GM12878 (cell line): Measurements from ENCODE around the gene CBX2. TPM values are rescaled to one million over a fixed set of nuclear protein-coding genes. Genes with fewer than 3 reads are reported as not detected.

Experiments used
- ATF7 ChIP-seq: fragments of 450-650 bp; IDR thresholded peaks from 2 replicates; pipeline ENCODE4 v1.6.1; 2016; ENCODE audit warnings: low read depth, mild to moderate bottlenecking
- BHLHE40 ChIP-seq, 2 experiments: fragments of 450-650 bp in 1 of 2; IDR thresholded peaks; 2 replicates each; pipeline ENCODE4 v1.6.1; 2011 to 2017; ENCODE audit warnings: low read depth in 2 of 2, borderline replicate concordance in 1 of 2, improper control_type of control experiment in 1 of 2, low read length in 1 of 2, mild to moderate bottlenecking in 1 of 2
- BMI1 ChIP-seq: fragments of 450-650 bp; IDR thresholded peaks from 2 replicates; pipeline ENCODE4 v1.6.1; 2016; ENCODE audit warnings: mild to moderate bottlenecking, moderate library complexity, borderline replicate concordance
- EGR1 ChIP-seq, 2 experiments: IDR thresholded peaks; 1 replicate in 1 of 2; 2 replicates in 1 of 2; pipeline ENCODE4 v1.6.1; 2011 to 2012; ENCODE audit warnings: low read depth in 2 of 2, low read length in 2 of 2, borderline replicate concordance in 1 of 2, mild to moderate bottlenecking in 1 of 2, moderate library complexity in 1 of 2
- ELK1 ChIP-seq: IDR thresholded peaks from 2 replicates; pipeline ENCODE4 v1.6.1; 2012; ENCODE audit warnings: low read depth, low read length, improper control_type of control experiment
- EP300 ChIP-seq, 2 experiments: fragments of 150-350 bp in 1 of 2; IDR thresholded peaks; 2 replicates each; pipeline ENCODE4 v1.6.1; 2011 to 2012; ENCODE audit warnings: low read depth in 2 of 2, low read length in 2 of 2, borderline replicate concordance in 1 of 2, improper control_type of control experiment in 1 of 2, inconsistent platforms in 1 of 2; ENCODE audit not compliant: control insufficient read depth in 1 of 2
- ETV6 ChIP-seq, 2 experiments: fragments of 450-650 bp in 1 of 2; IDR thresholded peaks in 1 of 2; conservative IDR thresholded peaks in 1 of 2; 2 replicates each; pipeline ENCODE4 v1.6.1; 2014; ENCODE audit warnings: antibody characterized with exemption in 1 of 2, borderline replicate concordance in 1 of 2, low read depth in 1 of 2, mild to moderate bottlenecking in 1 of 2, moderate library complexity in 1 of 2
- JUND ChIP-seq: IDR thresholded peaks from 2 replicates; pipeline ENCODE4 v1.6.1; 2012; ENCODE audit warnings: low read depth, mild to moderate bottlenecking, low read length, improper control_type of control experiment, moderate library complexity
- KLF5 ChIP-seq: fragments of 450-650 bp; IDR thresholded peaks from 2 replicates; pipeline ENCODE4 v1.6.1; 2014; ENCODE audit warnings: mild to moderate bottlenecking; ENCODE audit not compliant: partially characterized antibody
- LARP7 ChIP-seq: fragments of 450-650 bp; IDR thresholded peaks from 2 replicates; pipeline ENCODE4 v1.6.1; 2017; ENCODE audit warnings: mild to moderate bottlenecking
- MXI1 ChIP-seq: fragments of 150-350 bp; IDR thresholded peaks from 2 replicates; pipeline ENCODE4 v1.6.1; 2011; ENCODE audit warnings: low read depth, mild to moderate bottlenecking, inconsistent platforms, low read length, improper control_type of control experiment
- NBN ChIP-seq: fragments of 450-650 bp; IDR thresholded peaks from 2 replicates; pipeline ENCODE4 v1.6.1; 2016
- NR2C2 ChIP-seq: IDR thresholded peaks from 2 replicates; pipeline ENCODE4 v1.6.1; 2011; ENCODE audit warnings: borderline replicate concordance, low read depth; ENCODE audit not compliant: control insufficient read depth, insufficient read length
- POU2F2 ChIP-seq: IDR thresholded peaks from 3 replicates; pipeline ENCODE4 v1.6.1; 2011; ENCODE audit warnings: low read depth, mild to moderate bottlenecking, low read length, borderline replicate concordance
- RUNX3 ChIP-seq: IDR thresholded peaks from 2 replicates; pipeline ENCODE4 v1.6.1; 2012; ENCODE audit warnings: low read length, inconsistent platforms
- SUZ12 ChIP-seq: fragments of 200-600 bp; sonication (generic); IDR thresholded peaks from one replicate; pipeline ENCODE4 v1.6.1; 2018; ENCODE audit warnings: antibody characterized with exemption, mild to moderate bottlenecking; ENCODE audit not compliant: unreplicated experiment
- TBL1XR1 ChIP-seq: IDR thresholded peaks from 2 replicates; pipeline ENCODE4 v1.6.1; 2012; ENCODE audit warnings: low read depth, low read length, improper control_type of control experiment
- USF2 ChIP-seq: IDR thresholded peaks from 2 replicates; pipeline ENCODE4 v1.6.1; 2011; ENCODE audit warnings: low read depth, low read length, improper control_type of control experiment, borderline replicate concordance
- WRNIP1 ChIP-seq: IDR thresholded peaks from 2 replicates; pipeline ENCODE4 v1.6.1; 2011; ENCODE audit warnings: low read depth, low read length, improper control_type of control experiment, borderline replicate concordance
- YBX1 ChIP-seq: fragments of 450-650 bp; IDR thresholded peaks from 2 replicates; pipeline ENCODE4 v1.6.1; 2016; ENCODE audit warnings: antibody characterized with exemption
- YY1 ChIP-seq: IDR thresholded peaks from 2 replicates; pipeline ENCODE4 v1.6.1; 2011; ENCODE audit warnings: low read depth, mild to moderate bottlenecking, low read length
- ZBTB4 ChIP-seq: fragments of 450-650 bp; formaldehyde crosslinking; IDR thresholded peaks from 2 replicates; pipeline ENCODE4 v1.4.0; 2022; ENCODE audit warnings: mild to moderate bottlenecking, moderate library complexity
- polyA plus RNA-seq, 11 experiments: library from polyadenylated mRNA; depleted of rRNA in 4 of 11; unstranded in 6 of 11; stranded (reverse) in 5 of 11; fragments of >200 nt; fragmentation: Nextera tagmentation in 4 of 11; fragmentation: Illumina TruSeq in 1 of 11; extraction: Ambion mirVana in 4 of 11; extraction: Trizol in 1 of 11; gene quantifications; 1 replicate in 1 of 11; 2 replicates in 10 of 11; pipeline versions ENCODE4 v1.2.1 to v1.2.3, GENCODE V29; 2011 to 2016; ENCODE audit warnings: inconsistent platforms in 2 of 11, missing spikeins in 2 of 11, low read depth in 1 of 11
- total RNA-seq, 4 experiments: library from RNA; depleted of rRNA in 3 of 4; stranded (reverse); fragments of >200 nt in 3 of 4; fragmentation: Illumina TruSeq in 1 of 4; extraction: Trizol in 1 of 4; gene quantifications; 2 replicates each; pipeline versions ENCODE4 v1.2.1 to v1.2.3, GENCODE V29; 2013 to 2021

The CBX2 gene
- total and polyA plus RNA-seq, 10 of the 15 experiments (the other 5 are each of a cell fraction or from before 2014, with no cell fraction given): 0.35 to 7.5 (median 4.2) TPM

GRCh38 chr17:79800325-79801155 is 22.6 kb downstream of the CBX2 start (continued):
- no peak for TF ChIP-seq ZBTB4 (CRISPR knock-in tag)
- TF ChIP-seq RUNX3: peak; percentile 71
- TF ChIP-seq JUND: no peak
- peak in 1 of 2 experiments; percentile 20; a peak in 1 of 3 replicates for TF ChIP-seq EGR1 (IDR thresholded peaks at IDR 0.05; ENCODE audit: borderline replicate concordance in 1 of 2, low read depth in 2 of 2, low read length in 2 of 2)
- no peak for TF ChIP-seq LARP7
- TF ChIP-seq EP300 (IDR thresholded peaks at IDR 0.05; ENCODE audit: borderline replicate concordance in 1 of 2, control insufficient read depth in 1 of 2, low read depth in 2 of 2, low read length in 2 of 2): no peak
- peak; percentile 57 for TF ChIP-seq BMI1
- TF ChIP-seq BHLHE40 (IDR thresholded peaks at IDR 0.05; ENCODE audit: borderline replicate concordance in 1 of 2, low read depth in 2 of 2, low read length in 1 of 2): peak; percentile 17 to 27; a peak in 1 of 4 replicates
- TF ChIP-seq USF2: no peak
- TF ChIP-seq YBX1: no peak
- TF ChIP-seq POU2F2: peak; percentile 29; the same call in 1 of the 3 replicates
- peak; percentile 63; the same call in 1 of the 2 replicates for TF ChIP-seq NBN
- TF ChIP-seq KLF5: no peak
- TF ChIP-seq ELK1: 0 out of 2 replicates have a peak, but pooled peaks have one; percentile 41
- 0 out of 2 replicates have a peak, but pooled peaks have one; percentile 30 for TF ChIP-seq TBL1XR1
- TF ChIP-seq WRNIP1: no peak
- no peak for TF ChIP-seq MXI1
- peak; percentile 88 for TF ChIP-seq YY1
- peak in 1 of 2 experiments; percentile 34; a peak in 1 of 4 replicates for TF ChIP-seq ETV6 (conservative IDR thresholded peaks at IDR 0.05 in 1 of 2, IDR thresholded peaks at IDR 0.05 in 1 of 2; ENCODE audit: borderline replicate concordance in 1 of 2, low read depth in 1 of 2)
- TF ChIP-seq NR2C2: no peak
- TF ChIP-seq SUZ12: peak; percentile 43
- TF ChIP-seq ATF7: 0 out of 2 replicates have a peak, but pooled peaks have one; percentile 42
